Measurements from ENCODE around the gene MBNL1. TPM values are rescaled to one million over a fixed set of nuclear protein-coding genes. Genes with fewer than 3 reads are reported as not detected.
A peak's percentile ranks its signal among the peaks of the same experiment; 100 is the strongest.

The MBNL1 gene
- total RNA-seq, 6 experiments from 2014 or later = 200 to 291 (median 244) TPM

GRCh38 chr3:152263711-152264110 is 5.0 kb upstream of the MBNL1 start:
- H3K9me3 Mint-ChIP-seq = no peaks in the 10 kb centered on the region
- H3K36me3 Mint-ChIP-seq (ENCODE audit: low read depth) = no peaks in the 10 kb centered on the region
- H3K4me1 Mint-ChIP-seq (ENCODE audit: low read depth) = peaks cover 60% of the 10 kb centered on the region
- peaks cover 3% of the 10 kb centered on the region for H3K27me3 Mint-ChIP-seq (ENCODE audit: insufficient read depth)
- H3K4me3 Mint-ChIP-seq = no peak overlapping the region
- TF ChIP-seq CTCF (IDR thresholded peaks at IDR 0.05) = no peak
- DNase-seq = no peak
- peak overlapping the region; percentile 44; the same call in 1 of the 2 replicates for H3K27ac Mint-ChIP-seq

- H3K27me3 Mint-ChIP-seq (ENCODE audit: insufficient read depth) = peaks cover 3% of the 10 kb centered on the region
- no peak for DNase-seq
- no peaks in the 10 kb centered on the region for H3K9me3 Mint-ChIP-seq
- peaks cover under 1% of the 10 kb centered on the region; the same call in 1 of the 2 replicates for H3K36me3 Mint-ChIP-seq (ENCODE audit: low read depth)
- H3K4me1 Mint-ChIP-seq (ENCODE audit: low read depth) = peaks cover 53% of the 10 kb centered on the region
- H3K27ac Mint-ChIP-seq = no peak overlapping the region
- TF ChIP-seq CTCF (IDR thresholded peaks at IDR 0.05) = no peak
- no peak overlapping the region for H3K4me3 Mint-ChIP-seq
Observed at GRCh38 chr3:152264378-152264777, 4.4 kb upstream of the MBNL1 start.

- Mint-ChIP-seq H3K9me3 (no peaks in the 10 kb centered on the region), H3K27me3 (ENCODE audit: insufficient read depth) (peaks cover 3% of the 10 kb centered on the region), H3K4me1 (ENCODE audit: low read depth) (peaks cover 46% of the 10 kb centered on the region), H3K36me3 (ENCODE audit: low read depth) (peaks cover 21% of the 10 kb centered on the region), H3K4me3 (peak overlapping the region; percentile 90), H3K27ac (peak overlapping the region; percentile 98)
- DNase-seq = peak; percentile 92
- TF ChIP-seq CTCF (IDR thresholded peaks at IDR 0.05) = 0 out of 2 replicates have a peak, but pooled peaks have one; percentile 25
Observed at GRCh38 chr3:152266221-152266995, 2.3 kb upstream of the MBNL1 start.

GRCh38 chr3:152267831-152268554 is 736 bp upstream of the MBNL1 start:
- Mint-ChIP-seq H3K9me3 (no peaks in the 10 kb centered on the region), H3K4me3 (peak overlapping the region; percentile 90), H3K27me3 (ENCODE audit: insufficient read depth) (peaks cover 3% of the 10 kb centered on the region), H3K4me1 (ENCODE audit: low read depth) (peaks cover 62% of the 10 kb centered on the region), H3K36me3 (ENCODE audit: low read depth) (peaks cover 27% of the 10 kb centered on the region), H3K27ac (peak overlapping the region; percentile 98)
- DNase-seq = no peak
- 0 out of 2 replicates have a peak, but pooled peaks have one; percentile 1 for TF ChIP-seq CTCF (IDR thresholded peaks at IDR 0.05)

GRCh38 chr3:152269056-152269830 is 514 bp downstream of the MBNL1 start:
- Mint-ChIP-seq H3K9me3 (no peaks in the 10 kb centered on the region), H3K36me3 (ENCODE audit: low read depth) (peaks cover 29% of the 10 kb centered on the region), H3K4me3 (peak overlapping the region; percentile 90), H3K27me3 (ENCODE audit: insufficient read depth) (peaks cover 3% of the 10 kb centered on the region), H3K4me1 (ENCODE audit: low read depth) (peaks cover 70% of the 10 kb centered on the region), H3K27ac (peak overlapping the region; percentile 98)
- TF ChIP-seq CTCF (IDR thresholded peaks at IDR 0.05) = no peak
- peak; percentile 93 for DNase-seq
